GM21723 (cell line): Measurements from ENCODE around the gene KDM4F.

Experiments used
- ATAC-seq: cut with Tn5 transposase; IDR thresholded peaks from one replicate; pipeline ENCODE4 v1.9.1; 2021; ENCODE audit warnings: mild to moderate bottlenecking, moderate library complexity; ENCODE audit not compliant: unreplicated experiment

Gene KDM4F

DNA sequence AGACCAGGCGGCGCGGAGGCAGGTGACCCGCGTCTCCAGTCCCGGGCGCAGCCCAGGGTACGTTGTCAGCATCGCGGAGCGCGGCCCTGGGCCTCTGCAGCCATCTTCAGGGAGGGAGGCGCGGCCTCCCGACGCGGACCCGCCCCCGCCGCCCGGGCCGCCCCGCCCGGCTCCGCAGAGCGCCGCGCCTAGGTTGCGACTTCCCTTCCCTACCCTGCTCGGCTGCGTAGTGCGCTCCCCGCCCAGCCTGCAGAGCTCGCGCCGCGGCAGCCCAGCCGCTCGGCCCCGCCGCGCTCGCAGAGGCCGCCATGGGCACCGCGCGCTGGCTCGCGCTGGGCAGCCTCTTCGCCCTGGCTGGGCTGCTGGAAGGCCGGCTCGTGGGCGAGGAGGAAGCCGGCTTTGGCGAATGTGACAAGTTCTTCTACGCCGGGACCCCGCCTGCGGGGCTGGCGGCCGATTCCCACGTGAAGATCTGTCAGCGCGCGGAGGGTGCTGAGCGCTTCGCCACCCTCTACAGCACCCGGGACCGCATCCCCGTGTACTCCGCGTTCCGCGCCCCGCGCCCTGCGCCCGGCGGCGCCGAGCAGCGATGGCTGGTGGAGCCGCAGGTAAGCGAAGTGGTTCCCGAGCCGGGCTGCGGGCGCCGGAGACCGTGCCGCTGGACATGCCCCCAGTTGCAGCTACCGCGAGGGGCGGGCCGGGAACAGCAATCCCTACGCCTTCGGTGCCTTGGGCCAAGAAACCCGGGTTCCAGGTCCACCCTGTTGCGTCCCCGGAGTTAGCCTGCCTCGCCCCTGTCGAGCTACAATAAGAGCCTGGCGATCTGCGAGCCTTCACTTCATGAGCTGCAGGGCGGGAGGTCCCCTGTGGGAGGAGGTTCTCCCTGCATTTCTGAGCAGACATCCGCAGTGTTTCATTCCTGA is 40.7 kb downstream of the KDM4F start, which contains the start of gene ENDOD1:
Gene ENDOD1, plus strand, starts transcription at position 227 of the 923 bp plus-strand sequence. Its CDS starts 82 bp downstream, at position 309.
- peak; percentile 89 for ATAC-seq

DNA sequence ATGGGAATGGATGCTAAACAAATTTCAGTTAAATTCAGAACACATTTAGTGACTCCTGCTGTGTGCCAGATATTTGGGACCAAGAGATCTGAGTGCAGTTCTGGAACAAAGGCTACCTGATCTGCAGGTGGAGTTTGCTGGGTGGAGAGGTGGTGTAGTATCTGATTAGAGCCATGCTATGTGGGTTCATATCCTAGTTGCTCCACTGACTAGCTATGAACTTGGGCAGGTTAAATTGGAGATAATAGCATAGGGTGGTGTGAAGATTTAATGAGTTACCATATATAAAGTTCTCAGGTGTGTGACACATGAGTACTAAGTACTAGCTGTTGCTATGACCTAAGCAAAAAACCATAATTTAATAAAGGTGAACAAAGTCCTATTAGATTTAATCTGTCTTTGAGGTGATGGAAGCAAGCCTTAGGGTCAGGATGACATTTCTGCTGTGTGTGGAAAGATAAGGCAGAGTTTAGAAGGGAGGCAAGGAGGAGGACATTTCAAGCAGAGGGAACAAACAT is 42.5 kb downstream of the KDM4F start:
- no peak for ATAC-seq

DNA sequence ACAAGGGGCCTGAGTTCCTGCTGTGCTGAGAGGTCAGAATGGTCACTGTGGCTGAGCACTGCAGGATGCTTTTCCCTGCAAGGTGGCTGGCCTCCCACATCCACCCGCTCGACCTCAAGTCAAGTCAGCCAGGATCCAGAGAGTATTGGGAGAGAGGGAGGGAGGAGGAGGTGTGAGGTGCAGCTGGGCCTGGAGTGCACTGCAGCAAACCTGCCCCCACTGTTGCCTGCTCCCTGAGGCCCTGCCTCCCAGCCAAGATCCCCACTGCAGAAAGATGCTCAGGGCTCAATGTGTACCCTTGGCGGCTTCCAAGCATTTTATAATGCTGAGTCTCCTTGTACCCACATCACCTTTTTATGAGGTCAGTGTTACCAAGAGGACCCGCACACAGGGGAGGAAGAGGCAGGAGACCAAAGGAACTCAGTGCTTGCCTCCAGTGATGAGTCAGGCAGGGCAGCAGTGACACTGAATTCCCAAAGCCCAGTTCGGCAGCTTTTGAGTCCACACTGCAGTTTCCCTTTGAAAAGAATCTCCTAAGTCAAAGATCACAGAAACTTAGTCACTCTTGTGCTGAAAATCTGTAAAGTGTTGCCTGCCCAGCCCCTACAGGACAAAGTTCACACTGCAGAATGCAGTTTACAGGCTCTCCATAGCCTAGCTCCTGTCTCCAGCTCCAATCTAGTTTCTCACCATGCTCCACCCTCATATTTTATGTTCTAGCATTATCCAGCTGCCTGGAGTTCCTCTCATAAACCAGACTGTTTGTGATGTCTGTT is 43.5 kb downstream of the KDM4F start:
- ATAC-seq: no peak

DNA sequence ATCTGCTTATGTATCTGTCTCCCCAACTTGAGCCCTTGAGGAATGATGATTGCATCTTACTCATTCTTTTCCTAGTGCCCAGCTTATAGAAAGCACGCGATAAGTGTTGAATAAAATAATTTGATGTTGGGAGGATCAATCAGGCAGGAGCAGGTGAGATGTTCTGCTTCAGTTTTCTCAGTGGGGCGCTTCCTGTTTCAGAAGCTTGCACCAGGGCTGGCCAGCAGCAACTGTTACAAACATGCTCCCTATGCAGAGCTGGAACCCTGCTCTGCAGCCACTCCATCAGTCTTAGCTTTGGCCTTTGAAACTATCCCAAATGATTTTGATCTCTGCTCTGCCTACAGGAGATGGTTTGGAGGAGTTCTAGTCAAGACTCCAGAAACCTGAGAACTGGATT is 44.3 kb downstream of the KDM4F start:
- ATAC-seq: peak; percentile 12

DNA sequence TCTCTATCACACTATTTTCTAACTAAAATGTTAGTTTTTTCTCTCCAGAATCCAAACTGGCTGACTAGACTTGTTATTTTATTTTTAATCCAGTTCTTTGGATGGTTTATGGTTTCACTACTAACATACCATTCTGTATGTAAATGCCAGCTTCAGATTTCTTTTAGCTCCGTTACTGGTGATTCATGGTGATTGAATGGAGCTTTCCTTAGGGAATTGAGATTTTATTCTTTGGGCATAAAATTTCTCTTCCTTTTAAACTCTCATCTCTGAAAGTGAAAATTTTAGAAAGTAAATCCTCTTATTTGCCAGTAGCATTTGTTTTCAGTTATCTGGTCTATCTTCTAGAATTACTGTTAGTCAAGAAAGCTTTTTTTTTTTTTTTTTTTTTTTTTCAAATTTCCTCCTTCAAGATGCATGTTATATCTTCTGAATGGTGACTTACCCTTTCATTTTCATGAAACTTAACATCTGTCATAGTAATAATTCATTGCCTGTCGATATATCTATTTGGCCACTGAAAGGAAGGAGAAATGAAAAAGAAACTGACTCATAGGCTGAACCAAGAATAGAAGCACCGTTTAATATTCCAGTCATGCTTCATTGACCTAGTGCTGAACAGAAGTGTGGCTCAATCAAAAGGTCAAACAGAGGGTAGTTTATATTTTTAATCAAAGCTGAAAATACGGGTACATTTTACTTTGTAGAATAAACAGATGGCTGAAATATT is 46.8 kb downstream of the KDM4F start:
- peak; percentile 82 for ATAC-seq

- ATAC-seq: no peak
Observed at GRCh38 chr11:95097209-95097608, 48.0 kb downstream of the KDM4F start.

- no peak for ATAC-seq
Observed at GRCh38 chr11:95098826-95099225, 49.6 kb downstream of the KDM4F start.

DNA sequence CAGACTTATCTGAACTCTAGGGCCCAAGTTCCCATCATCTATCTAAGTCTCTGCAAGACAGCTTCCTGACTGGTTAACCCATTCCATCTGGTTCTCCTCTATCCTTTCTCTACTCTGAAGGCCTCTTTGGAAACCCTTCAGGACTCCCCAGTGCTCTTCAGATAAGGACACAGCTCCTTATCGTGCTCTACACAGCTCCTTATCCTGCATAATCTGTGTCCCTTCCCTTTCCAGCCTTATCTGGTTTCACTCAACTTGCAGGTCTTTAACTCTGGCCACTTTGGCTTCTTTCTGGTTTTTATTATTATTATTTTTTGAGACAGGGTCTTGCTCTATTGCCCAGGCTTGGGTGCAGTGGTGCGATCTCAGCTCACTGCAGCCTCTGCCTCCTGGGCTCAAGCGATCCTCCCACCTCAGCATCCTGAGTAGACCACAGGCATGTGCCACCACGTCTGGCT is 51.0 kb downstream of the KDM4F start:
- ATAC-seq: no peak
